HG02588 (cell line): ENCODE measurements around the gene CYP4F8.
"Not testable (repeated sequence)": the region's sequence is repeated elsewhere in the genome, so short reads cannot be mapped to it uniquely, and the experiment has no call there.

Experiments used
- ATAC-seq: cut with Tn5 transposase; IDR thresholded peaks from one replicate; pipeline ENCODE4 v1.9.1; 2021; ENCODE audit warnings: mild to moderate bottlenecking, moderate library complexity; ENCODE audit not compliant: unreplicated experiment

CYP4F8 gene

GRCh38 chr19:15643387-15643786 is 28.4 kb downstream of the CYP4F8 start:
- ATAC-seq: no peak

DNA sequence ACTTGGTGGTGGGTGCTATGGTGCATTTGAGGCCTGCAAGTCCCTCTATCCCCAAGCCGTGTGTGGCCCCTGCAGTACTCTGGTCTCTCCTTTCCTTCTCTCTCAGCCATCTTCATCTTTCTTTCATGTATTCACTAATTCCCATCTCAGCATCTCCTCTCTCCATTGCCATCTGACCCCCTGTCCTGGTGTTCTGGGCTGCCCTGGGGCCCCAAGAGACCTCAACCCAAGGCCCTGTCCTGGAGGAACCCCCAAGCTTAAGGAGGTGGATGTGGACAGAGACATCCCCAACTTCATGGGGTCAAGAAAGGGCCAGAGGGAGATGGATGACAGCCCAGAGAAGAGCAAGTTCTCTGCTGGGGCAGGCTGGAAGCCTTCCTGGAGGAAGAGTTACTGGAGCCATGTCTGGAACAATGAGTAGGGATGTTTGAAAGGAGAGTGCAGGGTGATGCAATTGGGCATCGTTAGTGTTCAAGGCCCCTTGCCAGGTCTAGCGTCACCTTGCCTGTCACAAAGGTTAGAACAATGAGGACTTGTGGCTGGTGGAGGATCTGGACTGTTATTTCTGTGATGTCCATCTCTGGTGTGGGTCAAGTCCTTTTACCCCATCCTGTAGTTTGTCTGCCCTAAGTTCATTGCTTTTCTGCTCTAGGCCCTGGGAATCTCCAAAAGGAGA is 29.2 kb downstream of the CYP4F8 start:
- no peak for ATAC-seq

DNA sequence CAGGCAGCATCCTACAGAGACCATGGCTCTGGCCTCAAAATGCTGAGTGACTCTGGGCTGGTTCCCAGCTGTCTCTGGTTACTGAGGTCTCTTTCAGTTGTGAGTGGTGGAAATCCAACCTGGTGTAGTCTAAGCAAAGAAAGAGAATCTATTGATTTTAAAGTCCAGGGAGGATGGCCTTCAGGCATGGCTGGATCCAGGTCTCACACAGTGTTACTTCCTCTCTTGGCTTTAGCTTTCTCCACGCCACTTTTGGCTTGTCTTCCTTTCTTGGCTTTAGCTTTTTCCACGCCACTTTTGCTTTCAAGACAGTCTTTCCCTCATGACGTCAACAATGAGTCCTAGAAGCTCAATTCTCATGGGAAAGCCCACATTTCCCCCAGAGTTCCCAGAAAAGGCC is 29.8 kb downstream of the CYP4F8 start:
- no peak for ATAC-seq

DNA sequence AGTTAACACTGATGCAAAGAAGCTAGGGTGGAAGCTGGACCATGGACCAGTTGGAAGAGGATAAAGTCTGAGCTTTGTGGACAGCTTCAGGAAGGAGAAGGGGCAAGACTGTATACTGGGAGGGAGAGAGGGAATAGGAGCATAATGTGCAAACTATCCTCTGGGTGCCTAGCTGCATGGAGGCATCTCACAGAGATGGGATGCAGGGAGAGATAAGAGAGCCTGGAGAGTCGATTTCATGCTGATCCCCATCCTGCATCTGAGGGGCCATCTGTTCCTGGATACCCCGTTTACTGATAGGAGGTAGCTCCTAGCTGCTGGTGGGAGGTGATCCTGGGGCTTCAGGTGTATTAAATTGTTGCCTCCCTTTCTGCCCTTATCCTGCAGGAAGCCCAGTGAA is 34.5 kb downstream of the CYP4F8 start:
- no peak for ATAC-seq

GRCh38 chr19:15650123-15650522 is 35.1 kb downstream of the CYP4F8 start:
- ATAC-seq: not testable (repeated sequence)

- no peak for ATAC-seq
These were observed 36.8 kb downstream of the CYP4F8 start for GRCh38 chr19:15651791-15652190.

DNA sequence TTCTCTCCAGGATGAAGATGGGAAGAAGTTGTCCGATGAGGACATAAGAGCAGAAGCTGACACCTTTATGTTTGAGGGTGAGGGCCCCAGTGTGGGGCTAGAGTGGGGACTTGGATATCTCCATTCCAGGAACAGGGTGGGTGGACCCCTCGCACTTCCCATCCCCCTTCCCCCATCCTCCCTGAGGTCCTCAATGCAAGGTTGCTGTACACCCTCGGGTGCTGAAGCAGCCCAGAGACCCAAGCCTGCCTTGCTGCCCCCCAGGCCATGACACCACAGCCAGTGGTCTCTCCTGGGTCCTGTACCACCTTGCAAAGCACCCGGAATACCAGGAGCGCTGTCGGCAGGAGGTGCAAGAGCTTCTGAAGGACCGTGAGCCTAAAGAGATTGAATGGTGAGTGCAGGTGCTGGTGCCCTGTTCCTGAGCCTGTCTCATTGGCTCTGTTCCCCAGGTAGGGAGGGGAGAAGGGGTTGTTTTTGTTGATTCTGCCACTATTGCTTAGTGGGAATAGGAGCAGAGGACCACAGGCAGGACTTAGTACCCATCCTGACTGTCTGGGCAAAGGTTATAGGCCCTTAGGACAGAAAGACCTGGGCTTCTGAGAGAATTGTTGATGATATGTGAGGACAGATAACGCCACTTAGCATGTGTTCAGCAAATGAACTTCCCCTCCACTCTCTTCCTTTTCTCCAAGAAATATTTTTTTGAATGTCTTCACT is 37.7 kb downstream of the CYP4F8 start:
- no peak for ATAC-seq

- no peak for ATAC-seq
These were observed 41.4 kb downstream of the CYP4F8 start for GRCh38 chr19:15656467-15656866.

DNA sequence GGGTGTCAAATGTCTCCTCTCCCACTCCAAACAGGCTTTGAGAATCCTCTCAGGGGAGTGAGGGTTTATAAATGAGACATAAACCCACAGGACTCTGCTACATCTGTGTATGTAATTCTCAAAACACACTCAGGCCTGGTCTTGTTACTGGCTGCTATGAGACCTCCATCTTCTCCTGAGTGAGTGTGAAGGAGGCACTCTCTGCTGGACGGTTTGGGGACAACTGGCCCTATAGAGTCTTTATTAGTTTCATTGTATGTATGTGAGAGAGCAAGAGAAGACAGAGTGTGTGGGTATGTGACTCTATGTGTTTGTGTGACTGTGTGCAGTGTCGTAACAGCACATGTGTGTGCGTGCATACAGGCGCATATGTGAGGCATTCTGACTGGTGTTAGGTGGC is 48.2 kb downstream of the CYP4F8 start:
- ATAC-seq: no peak

GRCh38 chr19:15666186-15666585 is 51.2 kb downstream of the CYP4F8 start:
- no peak for ATAC-seq

DNA sequence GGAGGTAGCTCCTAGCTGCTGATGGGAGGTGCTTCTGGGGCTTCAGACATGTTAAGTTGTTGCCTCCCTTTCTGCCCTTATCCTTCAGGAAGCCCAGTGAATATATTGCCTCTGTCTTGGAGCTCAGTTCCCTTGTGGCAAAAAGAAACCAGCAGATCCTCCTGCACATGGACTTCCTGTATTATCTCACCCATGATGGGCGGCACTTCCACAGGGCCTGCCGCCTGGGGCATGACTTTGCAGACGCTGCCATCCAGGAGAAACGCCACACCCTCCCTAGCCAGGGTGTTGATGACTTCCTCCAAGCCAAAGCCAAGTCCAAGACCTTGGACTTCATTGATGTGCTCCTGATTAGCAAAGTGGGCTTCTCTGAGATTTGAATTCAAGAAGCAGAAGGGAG is 51.9 kb downstream of the CYP4F8 start:
- ATAC-seq: no peak

GRCh38 chr19:15669440-15669839 is 54.4 kb downstream of the CYP4F8 start:
- ATAC-seq: no peak

GRCh38 chr19:15669891-15670290 is 54.9 kb downstream of the CYP4F8 start:
- ATAC-seq: no peak

GRCh38 chr19:15671237-15671821 is 56.3 kb downstream of the CYP4F8 start:
- ATAC-seq: no peak

- ATAC-seq: no peak
These were observed 57.0 kb downstream of the CYP4F8 start for GRCh38 chr19:15671891-15672579.

DNA sequence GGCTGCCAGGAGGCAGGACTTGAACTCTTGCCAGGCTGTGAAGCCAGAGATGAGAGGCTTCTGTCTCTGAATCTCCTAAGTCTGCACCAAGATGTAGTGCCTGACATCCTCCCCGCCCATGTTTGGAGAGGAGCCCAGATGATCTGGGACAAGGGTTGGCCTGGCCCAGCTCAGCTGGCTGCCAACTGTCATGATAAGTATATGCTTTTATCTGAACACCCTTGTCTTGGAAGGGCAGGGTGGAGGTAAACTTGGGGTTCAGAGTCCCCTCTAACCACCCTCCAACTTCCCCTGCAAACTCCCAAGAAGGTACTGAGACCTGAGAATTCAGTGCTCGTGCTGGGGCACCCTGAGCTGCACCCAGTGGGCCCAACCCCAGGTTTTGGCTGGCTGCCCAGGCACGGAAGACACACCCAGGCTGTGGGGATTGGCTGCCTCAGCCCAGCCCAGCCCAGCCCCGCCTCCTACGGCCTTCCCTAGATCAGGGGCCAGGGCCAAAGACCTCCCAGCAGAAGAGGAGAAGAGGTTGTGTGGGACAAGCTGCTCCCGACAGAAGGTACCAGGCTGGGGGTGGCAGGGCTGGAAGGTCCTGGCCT is 57.7 kb downstream of the CYP4F8 start, which contains the start of gene CYP4F12:
Gene CYP4F12, plus strand, starts transcription at position 508 of the 596 bp plus-strand sequence. CDS start 443 bp downstream, outside the sequence.
- ATAC-seq: no peak

- no peak for ATAC-seq
These were observed 58.2 kb downstream of the CYP4F8 start for GRCh38 chr19:15673176-15673654.

DNA sequence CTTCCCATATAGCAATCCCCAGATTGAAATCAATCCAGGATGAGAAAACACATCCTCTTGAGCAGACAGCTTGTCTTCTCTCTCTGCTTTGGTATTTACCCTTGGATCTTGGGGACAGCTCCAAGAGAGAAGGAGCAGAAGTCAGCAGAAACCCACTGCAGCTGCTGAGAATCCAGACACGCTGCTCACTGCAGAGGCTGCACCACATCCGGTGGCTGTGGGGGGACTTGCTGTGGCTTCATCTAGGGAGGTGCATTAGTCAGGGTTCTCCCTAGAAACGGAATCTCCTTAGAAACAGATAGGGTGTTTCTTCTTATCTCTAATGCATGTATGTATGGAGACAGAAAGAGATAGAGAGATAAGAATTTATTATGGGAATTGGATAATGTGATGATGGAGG is 60.5 kb downstream of the CYP4F8 start:
- ATAC-seq: no peak

- no peak for ATAC-seq
These were observed 64.1 kb downstream of the CYP4F8 start for GRCh38 chr19:15679089-15679488.

DNA sequence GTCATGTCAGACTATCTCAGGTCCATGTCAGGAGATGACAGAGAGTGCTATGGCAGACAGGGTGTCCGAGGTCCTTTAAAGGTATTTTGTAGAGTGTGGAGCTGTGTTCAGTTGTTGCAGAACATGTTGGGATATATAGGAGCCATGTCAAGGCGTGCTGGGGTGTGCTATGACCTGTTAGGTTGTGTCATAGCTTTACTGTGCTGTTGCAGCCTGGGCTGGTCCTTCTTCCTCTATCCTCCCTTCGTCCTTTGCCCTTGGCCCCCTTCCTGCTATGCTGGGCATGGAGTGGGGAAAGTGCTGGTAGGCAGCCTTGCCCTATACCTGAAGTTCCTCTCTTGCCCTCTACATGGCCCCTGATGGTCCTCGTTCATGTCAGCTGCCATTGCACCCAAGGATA is 64.8 kb downstream of the CYP4F8 start:
- ATAC-seq: not testable (repeated sequence)
